Nucleus accumbens (tissue), 56 donors: Measurements from ENCODE around the gene TIAM1.
A peak's percentile ranks its signal among the peaks of the same experiment; 100 is the strongest.

ENCODE experiments used
- DNase-seq, 56 donors: peaks; one replicate each; lab custom pipeline; 2025; lab: John Stamatoyannopoulos, UW

The TIAM1 gene

GRCh38 chr21:31343680-31344480, at the start of gene TIAM1:
Gene TIAM1, minus strand, starts transcription at chr21:31344261. Its CDS starts 77,289 bp downstream, at chr21:31266972.
- DNase-seq = peak in 38 of 56 donors; percentile 11 to 65 (median 38)

GRCh38 chr21:31387560-31388186, 43.6 kb upstream of the TIAM1 start:
- DNase-seq = no peak

- DNase-seq = no peak
Observed at GRCh38 chr21:31386006-31386405, 41.9 kb upstream of the TIAM1 start.

GRCh38 chr21:31383770-31384169, 39.7 kb upstream of the TIAM1 start:
- DNase-seq = no peak

GRCh38 chr21:31382060-31382459, 38.0 kb upstream of the TIAM1 start:
- DNase-seq = no peak

GRCh38 chr21:31376301-31376700, 32.2 kb upstream of the TIAM1 start:
- no peak for DNase-seq

GRCh38 chr21:31374395-31374794, 30.3 kb upstream of the TIAM1 start:
- no peak for DNase-seq

- no peak for DNase-seq
Observed at GRCh38 chr21:31372471-31372765, 28.4 kb upstream of the TIAM1 start.

GRCh38 chr21:31371715-31372470, 27.8 kb upstream of the TIAM1 start:
- no peak for DNase-seq

GRCh38 chr21:31370893-31371544, 27.0 kb upstream of the TIAM1 start:
- DNase-seq = peak in 1 of 56 donors; percentile 7

- DNase-seq = no peak
Observed at GRCh38 chr21:31370281-31370892, 26.3 kb upstream of the TIAM1 start.

- DNase-seq = no peak
Observed at GRCh38 chr21:31368361-31368760, 24.3 kb upstream of the TIAM1 start.

GRCh38 chr21:31367801-31368200, 23.7 kb upstream of the TIAM1 start:
- DNase-seq = no peak

GRCh38 chr21:31366825-31367224, 22.8 kb upstream of the TIAM1 start:
- DNase-seq = no peak

- DNase-seq = no peak
Observed at GRCh38 chr21:31364253-31364945, 20.3 kb upstream of the TIAM1 start.

GRCh38 chr21:31363720-31364119, 19.7 kb upstream of the TIAM1 start:
- DNase-seq = no peak

GRCh38 chr21:31360717-31361116, 16.7 kb upstream of the TIAM1 start:
- no peak for DNase-seq

- no peak for DNase-seq
Observed at GRCh38 chr21:31358158-31358557, 14.1 kb upstream of the TIAM1 start.

- no peak for DNase-seq
Observed at GRCh38 chr21:31356440-31356839, 12.4 kb upstream of the TIAM1 start.
